Kidney (tissue), 14 donors: ENCODE data around the gene ANKRD53. TPM values are rescaled to one million over a fixed set of nuclear protein-coding genes. Genes with fewer than 3 reads are reported as not detected.

Experiments
- DNase-seq, 5 donors: peaks; one replicate each; pipeline ENCODE4 v3.0.0-alpha.2; 2013 to 2020
- FAIRE-seq: peaks from 2 replicates; lab custom pipeline; 2012; peaks lifted over from hg19 to GRCh38; lab: Jason Lieb, UNC
- H3K27ac ChIP-seq, 2 donors: one replicate each; pipeline ENCODE4 v1.7.0; 2013; ENCODE audit warnings: low read depth in 2 of 2, low read length in 2 of 2, inconsistent platforms in 1 of 2
- H3K27me3 ChIP-seq: one replicate; pipeline ENCODE4 v1.7.1; 2013; ENCODE audit warnings: low read length, inconsistent platforms; ENCODE audit not compliant: control insufficient read depth, insufficient read depth
- H3K36me3 ChIP-seq, 3 donors: one replicate each; pipeline versions ENCODE4 v1.7.0 to v1.7.1; 2013; ENCODE audit warnings: low read length in 3 of 3, control low read depth in 1 of 3, inconsistent platforms in 1 of 3; ENCODE audit not compliant: insufficient read depth in 3 of 3, control insufficient read depth in 2 of 3
- H3K4me1 ChIP-seq, 3 donors: one replicate each; pipeline versions ENCODE4 v1.7.0 to v1.7.1; 2013; ENCODE audit warnings: low read length in 3 of 3, inconsistent platforms in 1 of 3, low read depth in 1 of 3; ENCODE audit not compliant: control insufficient read depth in 2 of 3, insufficient read depth in 2 of 3
- H3K4me3 ChIP-seq, 3 donors: one replicate each; pipeline versions ENCODE4 v1.7.0 to v1.8.1; 2013; ENCODE audit warnings: low read length in 3 of 3, control low read depth in 1 of 3, inconsistent platforms in 1 of 3
- H3K9ac ChIP-seq, 3 donors: one replicate each; pipeline versions ENCODE4 v1.7.0 to v1.7.1; 2013; ENCODE audit warnings: low read length in 3 of 3, control low read depth in 1 of 3, inconsistent platforms in 1 of 3
- H3K9me3 ChIP-seq, 3 donors: one replicate each; pipeline versions ENCODE4 v1.7.0 to v1.7.1; 2013; ENCODE audit warnings: low read length in 3 of 3, control low read depth in 1 of 3, inconsistent platforms in 1 of 3; ENCODE audit not compliant: control insufficient read depth in 2 of 3, insufficient read depth in 1 of 3
- CTCF ChIP-seq: IDR thresholded peaks from 3 replicates; pipeline ENCODE4 v1.5.1; 2012; ENCODE audit warnings: mild to moderate bottlenecking, moderate library complexity, borderline replicate concordance; ENCODE audit not compliant: insufficient read depth; ENCODE audit errors: extremely low read depth
- intact Hi-C: fragments of 100-400 bp; cut with DNase I; formaldehyde crosslinking; loops from one replicate; pipeline ENCODE4 v1.11.1; 2022
- polyA plus RNA-seq: library from polyadenylated mRNA; stranded (reverse); fragments of 350-450 nt; fragmentation: Illumina TruSeq; extraction: RNeasy Lipid Tissue Mini Kit (QIAGEN cat#74804); gene quantifications from one replicate; pipeline ENCODE4 v1.2.3, GENCODE V29; 2014; ENCODE audit warnings: low read depth, low replicate concordance; ENCODE audit not compliant: insufficient read depth
- total RNA-seq: library from RNA; stranded (reverse); fragmentation: NEBNext Ultra II Directional; extraction: Animal tissue kit (Norgen Biotek cat#: 25700); gene quantifications from one replicate; pipeline ENCODE4 v1.2.1, GENCODE V29; 2021
- donor health status: control.
- donor health status: control.
- donor health status: control.
- donor health status: control.
- donor health status: control.
- donor health status: DM: yes; HTN: yes; CAD: no.
- donor health status: Normal renal cell carcinoma (clear cell type).

Gene ANKRD53
- total and polyA plus RNA-seq, 2 donors from 2014 or later = 1.3 to 2.1 TPM

- peaks cover 8% of the 10 kb centered on the region for H3K27me3 ChIP-seq
- DNase-seq (no peak), FAIRE-seq (no peak)
- no peak overlapping the region for H3K27ac ChIP-seq
- H3K4me1 ChIP-seq = no peaks in the 10 kb centered on the region
- H3K9ac ChIP-seq = no peak overlapping the region
- no peaks in the 10 kb centered on the region for H3K9me3 ChIP-seq
- peaks cover 0 to 5% (median 2%) of the 10 kb centered on the region in 3 donors for H3K36me3 ChIP-seq
- no peak for TF ChIP-seq CTCF
- intact Hi-C loops = no loop called here
- no peak overlapping the region for H3K4me3 ChIP-seq
These were observed 16.8 kb upstream of the ANKRD53 start for GRCh38 chr2:70961648-70961994.

- TF ChIP-seq CTCF = no peak
- Histone ChIP-seq H3K4me1 (no peaks in the 10 kb centered on the region), H3K9ac (no peak overlapping the region), H3K27ac (no peak overlapping the region), H3K36me3 (peaks cover 0 to 5% (median 2%) of the 10 kb centered on the region in 3 donors), H3K9me3 (no peaks in the 10 kb centered on the region), H3K27me3 (peaks cover 8% of the 10 kb centered on the region), H3K4me3 (no peak overlapping the region)
- DNase-seq = no peak
- no peak for FAIRE-seq
- intact Hi-C loops = no loop called here
These were observed 16.1 kb upstream of the ANKRD53 start for GRCh38 chr2:70962211-70962884.

DNA sequence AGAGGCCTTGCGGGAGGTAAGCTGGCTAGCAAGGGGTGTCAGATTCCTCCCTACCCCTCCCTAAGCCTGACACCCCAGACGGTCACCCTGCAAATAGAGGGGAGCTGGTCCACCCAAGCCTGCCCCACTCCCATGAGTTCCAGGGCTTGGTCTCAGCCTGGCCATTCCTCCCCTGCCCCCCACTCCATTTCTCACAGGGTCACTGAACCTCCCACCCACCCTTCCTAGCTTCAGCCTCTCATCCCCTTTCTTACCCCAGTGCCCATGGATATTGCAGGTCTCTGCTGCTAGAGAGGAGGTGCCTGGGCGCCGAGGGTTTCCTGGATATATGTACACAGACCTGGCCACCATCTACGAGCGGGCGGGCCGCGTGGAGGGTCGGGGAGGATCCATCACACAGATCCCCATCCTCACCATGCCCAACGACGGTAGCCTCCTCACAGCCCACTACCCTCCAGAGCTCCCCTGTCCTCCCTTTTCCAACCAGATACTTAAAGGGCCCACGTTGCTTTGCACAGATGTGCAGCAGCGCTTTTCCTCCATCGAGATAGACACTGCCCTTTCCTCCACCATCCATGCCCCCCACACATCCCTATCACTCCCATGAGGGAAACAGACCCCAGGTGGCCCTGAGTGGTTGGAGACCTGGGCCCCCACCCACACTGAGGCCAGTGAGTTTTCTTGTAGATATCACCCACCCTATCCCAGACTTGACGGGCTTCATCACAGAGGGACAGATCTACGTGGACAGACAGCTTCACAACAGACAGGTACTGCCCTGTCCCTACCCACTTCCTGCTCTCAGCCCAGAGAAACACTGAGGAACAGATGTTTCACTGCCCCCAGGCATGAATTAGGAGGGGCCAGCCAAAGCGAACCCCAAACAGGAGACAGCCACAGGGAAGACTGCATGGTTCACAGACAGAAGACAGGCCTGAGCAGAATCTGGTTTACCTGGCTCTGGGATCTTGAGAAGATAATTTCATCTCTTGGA lies 15.2 kb upstream of the ANKRD53 start:
- intact Hi-C loops = no loop called here
- Histone ChIP-seq H3K36me3 (peaks cover 0 to 3% (median 2%) of the 10 kb centered on the region in 3 donors), H3K27ac (no peak overlapping the region), H3K27me3 (peaks cover 8% of the 10 kb centered on the region), H3K4me3 (no peak overlapping the region), H3K9me3 (no peaks in the 10 kb centered on the region), H3K4me1 (no peaks in the 10 kb centered on the region), H3K9ac (no peak overlapping the region)
- no peak for TF ChIP-seq CTCF
- DNase-seq = no peak
- no peak for FAIRE-seq
